DOHH2 (cell line): ENCODE results near the gene REXO1.

Source experiments
- EZH2phosphoT487 ChIP-seq: fragments of 200-600 bp; sonication (generic); IDR thresholded peaks from 2 replicates; pipeline ENCODE4 v1.6.1; 2017; ENCODE audit warnings: borderline replicate concordance, mild to moderate bottlenecking, antibody characterized with exemption, low read length, moderate library complexity, mixed read lengths
- TF ChIP-seq, protein P1 (sequence below): fragments of 200-600 bp; sonication (generic); IDR thresholded peaks from one replicate; pipeline ENCODE4 v1.5.1; 2014; ENCODE audit warnings: antibody characterized with exemption, mild to moderate bottlenecking, low read depth, low read length; ENCODE audit not compliant: poor library complexity, severe bottlenecking

DNA sequence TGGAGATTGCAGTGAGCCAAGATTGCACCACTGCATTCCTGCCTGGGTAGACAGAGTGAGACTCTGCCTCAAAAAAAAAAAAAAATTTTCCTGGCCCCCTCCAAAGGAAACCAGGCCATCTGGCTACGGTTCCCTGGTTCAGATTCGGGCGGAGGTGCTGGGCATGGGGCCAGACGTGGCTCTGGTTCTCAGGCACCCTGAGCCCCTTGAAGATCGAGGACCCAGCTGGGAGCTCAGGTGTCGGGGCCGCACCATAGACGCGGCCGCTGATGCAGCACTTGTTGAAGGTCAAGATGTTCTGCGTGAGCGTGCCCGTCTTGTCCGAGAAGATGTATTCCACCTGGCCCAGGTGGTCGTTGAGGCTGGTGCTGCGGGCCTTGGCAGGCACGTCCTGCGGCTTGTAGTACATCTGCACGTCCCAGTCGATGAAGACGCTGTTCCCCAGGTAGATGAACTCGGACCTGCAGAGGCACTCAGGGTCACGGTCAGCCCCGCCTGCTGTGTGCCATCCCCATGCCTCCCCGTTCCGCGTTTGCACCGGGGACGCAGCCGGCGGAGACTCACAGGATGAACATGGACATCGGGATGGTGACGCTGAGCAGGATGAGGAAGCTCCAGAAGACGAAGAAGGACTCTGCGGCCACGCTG, 48.5 kb downstream of the REXO1 start:
- TF ChIP-seq, protein P1, sequence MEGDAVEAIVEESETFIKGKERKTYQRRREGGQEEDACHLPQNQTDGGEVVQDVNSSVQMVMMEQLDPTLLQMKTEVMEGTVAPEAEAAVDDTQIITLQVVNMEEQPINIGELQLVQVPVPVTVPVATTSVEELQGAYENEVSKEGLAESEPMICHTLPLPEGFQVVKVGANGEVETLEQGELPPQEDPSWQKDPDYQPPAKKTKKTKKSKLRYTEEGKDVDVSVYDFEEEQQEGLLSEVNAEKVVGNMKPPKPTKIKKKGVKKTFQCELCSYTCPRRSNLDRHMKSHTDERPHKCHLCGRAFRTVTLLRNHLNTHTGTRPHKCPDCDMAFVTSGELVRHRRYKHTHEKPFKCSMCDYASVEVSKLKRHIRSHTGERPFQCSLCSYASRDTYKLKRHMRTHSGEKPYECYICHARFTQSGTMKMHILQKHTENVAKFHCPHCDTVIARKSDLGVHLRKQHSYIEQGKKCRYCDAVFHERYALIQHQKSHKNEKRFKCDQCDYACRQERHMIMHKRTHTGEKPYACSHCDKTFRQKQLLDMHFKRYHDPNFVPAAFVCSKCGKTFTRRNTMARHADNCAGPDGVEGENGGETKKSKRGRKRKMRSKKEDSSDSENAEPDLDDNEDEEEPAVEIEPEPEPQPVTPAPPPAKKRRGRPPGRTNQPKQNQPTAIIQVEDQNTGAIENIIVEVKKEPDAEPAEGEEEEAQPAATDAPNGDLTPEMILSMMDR = no peak
- TF ChIP-seq EZH2phosphoT487 = no peak
